Spleen (tissue), 11 donors: Measurements from ENCODE around the gene PGBD5. TPM values are rescaled to one million over a fixed set of nuclear protein-coding genes. Genes with fewer than 3 reads are reported as not detected.

Experiments used
- DNase-seq: peaks from one replicate; pipeline ENCODE4 v3.0.0-alpha.2; 2020
- H3K27ac ChIP-seq, 8 donors: fragments of 200-600 bp; sonication (generic) in 7 of 8; 1 replicate in 4 of 8; 2 replicates in 4 of 8; pipeline versions ENCODE4 v1.5.0 to v1.8.0; 2016 to 2021; ENCODE audit warnings: inconsistent platforms in 4 of 8, mild to moderate bottlenecking in 4 of 8, moderate library complexity in 1 of 8
- H3K27me3 ChIP-seq, 7 donors: fragments of 200-600 bp; sonication (generic) in 6 of 7; replicated peaks in 1 of 7; 1 replicate in 4 of 7; 2 replicates in 3 of 7; pipeline versions ENCODE4 v1.5.0 to v1.8.0; 2016 to 2021; ENCODE audit warnings: inconsistent platforms in 3 of 7, mild to moderate bottlenecking in 1 of 7
- H3K36me3 ChIP-seq, 6 donors: fragments of 200-600 bp; sonication (generic) in 5 of 6; 1 replicate in 4 of 6; 2 replicates in 2 of 6; pipeline versions ENCODE4 v1.5.0 to v1.8.0; 2016 to 2021; ENCODE audit warnings: inconsistent platforms in 2 of 6
- H3K4me1 ChIP-seq, 6 donors: fragments of 200-600 bp; sonication (generic) in 5 of 6; 1 replicate in 3 of 6; 2 replicates in 3 of 6; pipeline versions ENCODE4 v1.5.0 to v1.8.0; 2016 to 2021; ENCODE audit warnings: inconsistent platforms in 3 of 6
- H3K4me3 ChIP-seq, 8 donors: fragments of 200-600 bp; sonication (generic) in 7 of 8; 1 replicate in 4 of 8; 2 replicates in 4 of 8; pipeline versions ENCODE4 v1.5.0 to v1.8.0; 2016 to 2021; ENCODE audit warnings: inconsistent platforms in 4 of 8, mild to moderate bottlenecking in 4 of 8, moderate library complexity in 2 of 8
- H3K9me3 ChIP-seq, 8 donors: fragments of 200-600 bp; sonication (generic) in 7 of 8; 1 replicate in 4 of 8; 2 replicates in 4 of 8; pipeline versions ENCODE4 v1.5.0 to v1.8.0; 2016 to 2021; ENCODE audit warnings: inconsistent platforms in 4 of 8
- CTCF ChIP-seq, 11 experiments: fragments of 200-600 bp in 7 of 11; fragments of 450-650 bp in 4 of 11; sonication (generic) in 4 of 11; IDR thresholded peaks in 8 of 11; conservative IDR thresholded peaks in 3 of 11; 1 replicate in 7 of 11; 2 replicates in 4 of 11; pipeline versions ENCODE4 v1.4.0 to v1.8.0; 2016 to 2021; ENCODE audit warnings: antibody characterized with exemption in 11 of 11, inconsistent platforms in 4 of 11, mild to moderate bottlenecking in 1 of 11
- POLR2A ChIP-seq, 3 donors: fragments of 450-650 bp; IDR thresholded peaks; one replicate each; pipeline ENCODE4 v1.5.1; 2017; ENCODE audit warnings: antibody characterized with exemption in 3 of 3, mild to moderate bottlenecking in 1 of 3
- POLR2AphosphoS5 ChIP-seq, 3 donors: sonication (generic); formaldehyde crosslinking; IDR thresholded peaks; one replicate each; pipeline ENCODE4 v1.5.1; 2017; ENCODE audit warnings: antibody characterized with exemption in 3 of 3
- WGBS, 5 donors: extraction: QIAGEN DNeasy Blood & Tissue Kit in 3 of 5; methylation state at CpG; one replicate each; pipeline versions ENCODE4 v1.1.5 to v1.1.7; 2013 to 2018; 5-methylcytosine and 5-hydroxymethylcytosine counted together
- intact Hi-C: fragments of 100-400 bp; cut with DNase I; formaldehyde crosslinking; loops from one replicate; pipeline ENCODE4 v1.15.0; 2023; ENCODE audit warnings: low total_unique reads
- polyA plus RNA-seq, 3 donors: library from polyadenylated mRNA; stranded (reverse); fragments of 200-250 nt; gene quantifications; one replicate each; pipeline ENCODE4 v1.2.1, GENCODE V29; 2013
- total RNA-seq, 7 donors: library from RNA; depleted of rRNA in 3 of 7; stranded (reverse); fragments of >200 nt in 3 of 7; fragmentation: NEBNext Ultra II Directional in 4 of 7; extraction: Animal tissue kit (Norgen Biotek cat#: 25700) in 4 of 7; gene quantifications; one replicate each; pipeline versions ENCODE4 v1.1.0 to v1.2.1, GENCODE V29; 2016 to 2021
- donor health status: healthy with polysubstance abuse.
- donor health status: DM: no; HTN: no; CAD: no; lungs with moderate emphysema.
- donor health status: DM: no; HTN: no; CAD: no.
- donor health status: Bipolar disorder and iron deficiency.
- donor health status: healthy.
- donor health status: DM: no; HTN: no; CAD: no.
- donor health status: DM: yes; HTN: yes; CAD: no.

Gene PGBD5
- total and polyA plus RNA-seq, 10 donors, result 0.07 to 6.7 (median 3.0) TPM

GRCh38 chr1:230401763-230402294 lies 24.3 kb downstream of the PGBD5 start:
- Histone ChIP-seq H3K9me3 (no peaks in the 10 kb centered on the region), H3K4me1 (no peaks in the 10 kb centered on the region), H3K4me3 (no peak overlapping the region), H3K27ac (no peak overlapping the region), H3K27me3 (peaks cover 0 to 26% (median 0%) of the 10 kb centered on the region in 7 donors), H3K36me3 (no peaks in the 10 kb centered on the region)
- intact Hi-C loops, result no loop called here
- DNase-seq, result no peak
- TF ChIP-seq CTCF (IDR thresholded peaks at IDR 0.05 in 8 of 11, conservative IDR thresholded peaks at IDR 0.05 in 3 of 11), result no peak
- TF ChIP-seq POLR2A (IDR thresholded peaks at IDR 0.05), result no peak
- no peak for TF ChIP-seq POLR2AphosphoS5 (IDR thresholded peaks at IDR 0.05)
- 54 to 80% (median 64%) methylated on average over 4 to 8 of the region's 8 CpGs for WGBS, 5 donors

DNA sequence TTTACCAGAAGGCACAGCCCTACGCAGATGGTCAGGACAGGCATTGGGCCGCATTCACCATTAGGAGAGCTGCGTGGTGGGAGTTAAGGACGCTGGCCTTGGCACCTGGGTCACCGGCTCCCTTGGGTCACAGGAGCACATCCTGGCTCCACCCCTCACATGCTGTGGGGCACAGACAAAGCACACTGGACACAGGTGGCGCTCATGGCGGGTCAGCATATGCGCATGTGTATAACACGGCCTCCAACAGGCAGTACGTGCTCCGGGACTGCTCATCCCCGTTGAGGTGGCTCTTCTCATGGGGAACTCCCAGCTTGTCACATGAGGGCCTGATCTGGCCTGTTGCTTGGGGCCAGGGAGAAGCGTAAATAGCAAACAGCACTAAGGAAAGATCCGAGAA lies 25.0 kb downstream of the PGBD5 start:
- no peak for DNase-seq
- intact Hi-C loops, result no loop called here
- TF ChIP-seq CTCF (IDR thresholded peaks at IDR 0.05 in 8 of 11, conservative IDR thresholded peaks at IDR 0.05 in 3 of 11) (no peak), POLR2A (IDR thresholded peaks at IDR 0.05) (no peak), POLR2AphosphoS5 (IDR thresholded peaks at IDR 0.05) (no peak)
- Histone ChIP-seq H3K27ac (no peak overlapping the region), H3K36me3 (no peaks in the 10 kb centered on the region), H3K27me3 (peaks cover 0 to 30% (median 0%) of the 10 kb centered on the region in 7 donors), H3K4me3 (no peak overlapping the region), H3K4me1 (no peaks in the 10 kb centered on the region), H3K9me3 (no peaks in the 10 kb centered on the region)
- WGBS, 5 donors, result 87 to 92% (median 91%) methylated on average over 7 to 14 of the region's 14 CpGs

- no peaks in the 10 kb centered on the region for H3K4me1 ChIP-seq
- TF ChIP-seq POLR2AphosphoS5 (IDR thresholded peaks at IDR 0.05) (no peak), CTCF (IDR thresholded peaks at IDR 0.05 in 8 of 11, conservative IDR thresholded peaks at IDR 0.05 in 3 of 11) (no peak), POLR2A (IDR thresholded peaks at IDR 0.05) (no peak)
- no peaks in the 10 kb centered on the region for H3K9me3 ChIP-seq
- 76 to 82% (median 80%) methylated on average over 8 of the region's 8 CpGs for WGBS, 5 donors
- H3K27ac ChIP-seq, result no peak overlapping the region
- peaks cover 0 to 30% (median 0%) of the 10 kb centered on the region in 7 donors for H3K27me3 ChIP-seq
- H3K36me3 ChIP-seq, result no peaks in the 10 kb centered on the region
- no peak for DNase-seq
- intact Hi-C loops, result no loop called here
- H3K4me3 ChIP-seq, result no peak overlapping the region
Measured at GRCh38 chr1:230400007-230400344, 26.2 kb downstream of the PGBD5 start.

GRCh38 chr1:230399321-230400006 lies 26.7 kb downstream of the PGBD5 start:
- no peak overlapping the region for H3K27ac ChIP-seq
- no peaks in the 10 kb centered on the region for H3K4me1 ChIP-seq
- no peaks in the 10 kb centered on the region for H3K9me3 ChIP-seq
- no peak overlapping the region for H3K4me3 ChIP-seq
- TF ChIP-seq POLR2AphosphoS5 (IDR thresholded peaks at IDR 0.05) (no peak), POLR2A (IDR thresholded peaks at IDR 0.05) (no peak), CTCF (IDR thresholded peaks at IDR 0.05 in 8 of 11, conservative IDR thresholded peaks at IDR 0.05 in 3 of 11) (no peak)
- intact Hi-C loops, result no loop called here
- DNase-seq, result no peak
- peaks cover 0 to 30% (median 0%) of the 10 kb centered on the region in 7 donors for H3K27me3 ChIP-seq
- H3K36me3 ChIP-seq, result no peaks in the 10 kb centered on the region
- 85 to 95% (median 89%) methylated on average over 22 of the region's 22 CpGs for WGBS, 5 donors
